NCI-H510A (cell line): ENCODE results near the gene ZNF200.
"Not testable (repeated sequence)": the region's sequence is repeated elsewhere in the genome, so short reads cannot be mapped to it uniquely, and the experiment has no call there.

Experiments
- DNase-seq: peaks from one replicate; lab custom pipeline; 2025; lab: John Stamatoyannopoulos, UW

ZNF200 gene

DNA sequence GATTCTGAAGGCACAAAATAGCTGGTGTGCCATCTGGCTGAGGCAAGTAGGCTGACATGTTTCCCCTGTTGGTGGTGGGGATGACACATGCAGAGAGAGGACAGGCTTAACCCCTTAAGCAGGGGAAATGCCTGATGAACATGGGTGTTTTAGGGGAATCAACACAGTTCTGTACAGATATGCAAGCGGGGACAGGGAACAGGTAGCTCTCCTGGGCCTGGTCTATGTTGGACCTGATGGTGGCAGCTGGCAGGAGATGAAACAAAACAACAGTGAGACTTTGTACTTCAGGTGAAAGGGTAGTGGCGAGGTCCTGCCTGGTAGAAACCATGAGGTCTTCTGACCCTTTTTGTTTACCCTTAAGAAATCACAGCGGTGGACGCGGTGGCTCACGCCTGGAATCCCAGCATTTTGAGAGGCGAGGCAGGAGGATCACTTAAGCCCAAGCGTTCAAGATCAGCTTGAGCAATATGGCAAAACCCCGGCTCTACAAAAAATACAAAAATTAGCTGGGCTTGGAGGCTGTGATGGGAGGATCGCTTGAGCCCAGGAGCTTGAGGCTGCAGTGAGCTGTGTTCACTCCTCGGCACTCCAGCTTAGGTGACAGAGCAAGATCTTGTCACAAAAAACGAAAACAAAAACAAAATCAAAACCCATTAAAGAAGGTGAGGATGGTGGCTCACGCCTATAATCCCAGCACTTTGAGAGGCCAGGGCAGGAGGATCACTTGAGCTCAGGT is 36.5 kb downstream of the ZNF200 start:
- DNase-seq, result no peak

DNA sequence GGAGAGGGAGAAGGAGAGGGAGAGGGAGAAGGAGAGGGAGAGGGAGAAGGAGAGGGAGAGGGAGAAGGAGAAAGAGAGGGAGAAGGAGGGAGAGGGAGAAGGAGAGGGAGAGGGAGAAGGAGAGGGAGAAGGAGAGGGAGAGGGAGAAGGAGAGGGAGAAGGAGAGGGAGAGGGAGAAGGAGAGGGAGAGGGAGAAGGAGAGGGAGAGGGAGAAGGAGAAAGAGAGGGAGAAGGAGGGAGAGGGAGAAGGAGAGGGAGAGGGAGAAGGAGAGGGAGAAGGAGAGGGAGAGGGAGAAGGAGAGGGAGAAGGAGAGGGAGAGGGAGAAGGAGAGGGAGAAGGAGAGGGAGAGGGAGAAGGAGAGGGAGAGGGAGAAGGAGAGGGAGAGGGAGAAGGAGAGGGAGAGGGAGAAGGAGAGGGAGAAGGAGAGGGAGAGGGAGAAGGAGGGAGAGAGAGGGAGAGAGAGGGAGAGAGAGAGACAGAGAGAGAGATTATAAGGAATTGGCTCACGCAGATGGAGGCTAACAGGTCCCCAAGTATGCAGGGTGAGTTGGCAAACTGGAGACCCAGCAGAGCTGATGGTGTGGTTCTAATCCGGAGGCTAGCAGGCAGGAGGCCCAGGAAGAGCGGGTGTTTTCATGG is 37.1 kb downstream of the ZNF200 start:
- not testable (repeated sequence) for DNase-seq

DNA sequence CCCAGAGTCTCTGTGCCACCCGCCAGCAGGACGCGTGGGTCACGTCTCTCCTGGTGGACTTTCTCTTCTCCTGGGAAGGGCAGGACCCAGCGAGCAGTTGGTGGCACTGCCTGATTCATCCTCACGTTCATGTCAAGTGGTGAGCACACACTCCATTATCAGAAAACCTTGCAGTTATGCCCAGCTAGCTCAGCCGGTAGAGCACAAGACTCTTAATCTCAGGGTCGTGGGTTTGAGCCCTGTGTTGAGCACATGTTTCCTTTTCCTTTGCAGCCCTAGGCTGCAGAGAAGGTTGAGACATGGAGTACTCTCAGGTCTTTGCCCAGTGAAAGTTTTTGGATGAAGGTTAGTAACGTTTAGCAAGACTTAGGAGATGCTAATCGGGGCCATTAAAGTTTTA is 39.0 kb downstream of the ZNF200 start:
- DNase-seq, result no peak

DNA sequence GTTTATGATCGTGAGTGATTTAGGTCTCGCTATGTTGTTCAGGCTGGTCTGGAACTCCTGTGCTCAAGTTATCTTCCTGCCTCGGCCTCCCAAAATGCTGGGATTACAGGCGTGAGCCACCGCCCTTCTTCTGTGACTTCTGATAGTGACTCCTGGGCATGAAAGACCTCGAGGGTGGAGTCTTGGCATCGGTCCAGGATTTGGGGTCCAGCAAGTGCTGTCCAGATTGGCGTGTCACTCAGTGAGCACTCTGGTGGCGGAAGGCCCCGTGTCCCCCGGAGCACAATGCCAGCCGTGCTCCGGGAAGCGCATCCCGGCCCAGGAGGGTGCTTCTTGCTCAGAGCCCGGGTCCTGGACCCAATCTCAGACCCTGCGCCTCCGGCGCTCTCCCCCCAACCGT is 40.2 kb downstream of the ZNF200 start:
- no peak for DNase-seq

DNA sequence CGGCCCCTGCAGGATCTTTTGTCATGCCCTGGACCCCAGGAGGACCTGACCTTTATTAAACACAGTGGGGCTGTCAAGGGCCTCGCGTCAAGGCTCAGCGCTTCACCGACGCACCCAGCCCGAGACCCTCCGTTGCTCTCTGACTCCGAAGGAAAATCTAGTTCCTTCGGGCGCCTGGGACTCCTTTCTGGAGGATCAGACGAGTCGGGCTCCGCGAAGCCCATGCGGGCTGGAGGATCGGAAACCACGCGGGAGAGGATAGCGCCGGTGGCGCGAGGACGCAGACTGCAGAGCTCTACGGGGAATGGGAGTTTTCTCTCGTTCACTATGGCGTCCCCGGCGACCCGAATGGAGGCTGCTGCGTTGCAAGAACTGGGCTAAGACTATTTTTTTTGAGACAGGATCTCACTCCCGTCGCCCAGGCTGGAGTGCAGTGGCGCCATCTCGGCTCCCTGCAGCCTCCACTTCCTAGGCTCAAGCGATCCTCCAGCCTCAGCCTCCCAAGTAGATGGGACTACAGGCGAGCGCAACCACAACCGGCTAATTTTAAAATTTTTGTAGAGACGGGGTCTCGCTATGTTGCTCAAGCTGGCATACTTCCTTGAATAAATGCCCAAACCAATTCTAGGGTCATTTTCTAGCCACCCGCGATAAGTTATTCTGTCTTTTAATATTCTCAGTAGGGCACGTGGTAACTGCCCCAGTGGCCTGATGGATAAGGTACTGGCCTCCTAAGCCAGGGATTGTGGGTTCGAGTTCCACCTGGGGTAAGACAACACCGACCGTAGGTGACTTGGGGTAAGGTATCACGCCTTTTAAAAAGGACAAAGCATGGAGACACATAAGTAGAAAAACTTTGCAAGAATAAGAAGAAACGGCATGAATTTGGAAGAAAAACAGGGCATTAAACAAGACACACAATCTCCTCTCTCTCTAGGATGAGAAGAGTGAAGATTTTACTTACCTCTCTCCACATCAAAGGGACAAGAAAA is 41.4 kb downstream of the ZNF200 start:
- no peak for DNase-seq

DNA sequence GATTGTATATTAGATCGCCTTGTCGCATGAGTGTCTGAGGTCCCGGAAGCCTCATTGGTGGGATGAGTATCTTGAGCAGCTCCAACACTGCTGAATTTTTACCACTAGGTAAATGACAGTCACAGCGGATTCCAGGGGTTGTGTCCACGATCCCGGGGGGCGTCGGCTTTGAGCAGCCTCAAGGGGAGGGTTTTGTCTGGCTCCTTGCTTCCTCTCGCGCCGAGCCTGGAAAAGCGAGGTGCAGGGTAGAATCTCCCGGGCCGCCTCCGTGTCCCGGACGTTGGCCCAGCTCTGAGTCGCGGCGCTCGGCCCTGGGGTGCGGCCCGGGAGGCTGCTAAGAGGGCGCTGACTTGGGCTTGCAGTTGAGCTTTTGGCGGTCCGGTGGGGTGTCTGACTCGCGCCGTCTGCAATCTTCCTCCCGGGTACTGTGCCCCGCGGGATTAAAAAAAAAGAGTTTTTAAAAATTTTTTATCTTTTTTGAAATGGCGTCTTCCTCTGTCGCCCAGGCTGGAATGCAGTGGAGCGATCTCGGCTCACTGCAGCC is 42.4 kb downstream of the ZNF200 start:
- no peak for DNase-seq

DNA sequence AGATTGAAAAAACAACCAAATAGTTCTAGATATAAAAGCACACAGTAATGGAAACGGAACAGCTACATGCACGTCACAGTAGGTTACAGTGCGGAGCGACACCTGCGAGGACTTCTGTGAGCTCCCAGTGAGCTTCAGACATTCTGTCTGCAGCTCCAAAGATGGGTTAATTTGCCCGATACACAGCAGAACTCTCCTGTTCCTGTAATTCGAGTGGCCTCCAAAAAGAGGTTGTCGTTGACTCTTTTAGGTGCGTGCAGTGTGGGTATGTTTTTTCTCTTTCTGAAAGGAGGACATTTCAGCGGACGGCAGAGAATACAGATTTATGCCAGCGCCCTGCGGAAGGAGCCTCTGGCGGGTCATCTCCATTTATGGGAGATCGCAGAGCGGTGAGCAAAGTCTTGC is 44.0 kb downstream of the ZNF200 start:
- no peak for DNase-seq

DNA sequence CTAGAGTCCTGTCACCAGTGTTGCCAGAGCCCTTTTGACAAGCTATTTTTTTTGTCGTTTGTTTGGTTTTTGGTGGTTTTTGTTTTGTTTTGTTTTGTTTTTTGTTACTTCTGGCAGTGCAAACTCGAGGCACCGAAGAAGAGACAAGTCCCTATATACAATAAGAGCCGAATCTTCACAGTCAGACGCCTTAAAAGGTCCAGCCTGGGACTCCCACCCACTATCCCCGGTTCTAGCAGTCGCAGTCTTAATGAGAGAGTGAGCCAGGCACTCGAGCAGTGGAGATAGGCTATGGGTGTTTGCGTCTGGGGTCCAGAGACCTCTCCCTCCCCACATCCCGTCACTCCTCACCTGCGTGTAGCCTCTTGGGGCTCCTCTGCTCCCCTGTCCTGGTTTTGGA is 45.1 kb downstream of the ZNF200 start:
- no peak for DNase-seq

DNA sequence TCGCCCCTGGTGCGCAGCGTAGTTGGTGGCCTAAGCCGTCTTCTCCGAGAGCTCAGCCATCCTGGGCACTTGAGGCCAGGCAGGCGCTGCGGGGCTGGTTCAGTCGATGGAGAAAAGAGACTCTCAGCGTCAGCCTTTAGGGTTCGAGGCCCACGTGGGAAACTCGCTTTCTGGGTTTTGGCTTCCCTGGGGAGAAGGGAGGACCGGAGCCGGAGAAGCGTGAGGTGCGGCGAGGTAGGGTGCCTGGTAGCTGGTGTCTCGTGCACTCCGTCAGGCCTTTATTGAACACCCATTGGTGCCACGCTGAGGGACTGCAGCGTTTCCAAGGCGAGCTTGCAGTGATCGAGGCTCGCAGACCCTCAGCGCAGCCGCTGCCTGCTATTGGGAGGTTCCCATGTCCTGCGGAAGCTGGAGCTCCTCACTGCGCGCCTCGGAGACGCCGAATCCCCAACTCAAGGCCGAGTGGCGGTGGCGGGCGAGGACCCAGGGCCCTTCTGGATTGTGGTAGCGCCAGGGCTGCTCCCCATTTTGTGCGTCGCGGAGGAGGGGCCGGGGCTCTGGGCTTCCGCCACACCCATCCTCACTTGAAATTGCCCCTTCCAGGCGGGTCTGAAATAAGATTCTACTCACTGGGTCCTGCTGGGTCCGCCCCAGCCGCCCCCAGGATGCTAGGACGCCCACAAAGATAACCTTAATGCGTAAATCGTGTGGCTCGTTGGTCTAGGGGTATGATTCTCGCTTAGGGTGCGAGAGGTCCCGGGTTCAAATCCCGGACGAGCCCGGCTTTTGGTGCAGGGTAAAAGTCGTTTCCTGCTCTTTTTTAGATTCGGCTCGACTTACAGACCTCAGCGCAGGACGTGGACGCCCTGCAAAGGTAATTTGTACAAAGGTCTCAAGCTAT is 45.8 kb downstream of the ZNF200 start:
- DNase-seq, result no peak

DNA sequence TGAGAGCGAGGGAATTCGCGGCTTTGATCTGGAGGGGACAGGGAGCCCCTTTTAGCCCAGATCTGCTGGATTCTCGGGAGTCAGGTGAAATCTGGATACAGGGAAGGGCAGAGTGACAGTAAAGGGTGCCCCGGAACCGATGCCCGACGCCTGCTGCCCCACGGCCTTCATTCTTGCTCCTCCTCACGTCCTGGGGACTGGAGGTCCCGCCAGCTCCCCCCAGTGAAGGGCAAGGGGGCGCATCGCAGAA is 46.4 kb downstream of the ZNF200 start:
- DNase-seq, result no peak

DNA sequence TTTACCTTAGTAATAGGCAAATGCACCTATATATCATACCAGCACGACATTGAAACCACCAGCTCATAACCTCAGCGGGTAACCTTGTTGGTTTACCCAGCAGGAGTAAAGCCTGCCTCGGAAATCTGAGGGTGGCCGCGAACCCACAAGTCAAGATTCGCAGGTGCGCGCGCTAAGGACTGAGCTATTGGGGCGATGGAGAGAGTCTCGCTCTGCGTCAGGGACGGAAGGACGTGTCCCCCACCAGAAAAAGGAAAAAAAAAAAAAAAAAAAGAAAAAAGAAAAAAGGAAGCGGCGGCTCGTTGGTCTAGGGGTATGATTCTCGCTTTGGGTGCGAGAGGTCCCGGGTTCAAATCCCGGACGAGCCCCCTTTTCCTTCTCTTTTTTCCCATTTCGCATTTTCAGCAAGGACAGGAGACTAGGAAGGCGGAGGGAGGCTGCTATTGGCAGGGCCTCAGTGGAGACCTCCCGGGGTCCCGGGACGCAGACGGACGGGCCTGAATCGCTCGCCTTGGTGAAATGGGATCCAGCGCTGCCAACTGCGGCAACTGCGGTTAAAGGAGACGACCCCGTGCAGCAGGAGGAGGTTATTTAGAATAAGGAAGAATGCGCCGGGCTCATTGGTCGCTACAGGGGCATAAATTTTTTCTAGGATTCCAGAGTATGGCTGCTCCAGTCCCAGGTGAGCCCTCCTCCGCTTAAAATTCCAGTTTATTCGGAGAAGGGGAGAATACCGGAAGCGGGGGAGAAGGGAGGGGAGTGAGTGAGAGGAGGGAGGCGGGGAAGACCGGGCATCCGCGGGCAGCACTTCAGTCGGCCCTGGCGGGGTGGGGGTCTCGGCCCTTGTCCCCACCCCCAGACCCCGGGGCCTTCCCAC is 46.9 kb downstream of the ZNF200 start, which contains the start of gene OR1F1:
Gene OR1F1 (plus strand): TSS at position 407 of the 877 bp plus-strand sequence.
- no peak for DNase-seq

DNA sequence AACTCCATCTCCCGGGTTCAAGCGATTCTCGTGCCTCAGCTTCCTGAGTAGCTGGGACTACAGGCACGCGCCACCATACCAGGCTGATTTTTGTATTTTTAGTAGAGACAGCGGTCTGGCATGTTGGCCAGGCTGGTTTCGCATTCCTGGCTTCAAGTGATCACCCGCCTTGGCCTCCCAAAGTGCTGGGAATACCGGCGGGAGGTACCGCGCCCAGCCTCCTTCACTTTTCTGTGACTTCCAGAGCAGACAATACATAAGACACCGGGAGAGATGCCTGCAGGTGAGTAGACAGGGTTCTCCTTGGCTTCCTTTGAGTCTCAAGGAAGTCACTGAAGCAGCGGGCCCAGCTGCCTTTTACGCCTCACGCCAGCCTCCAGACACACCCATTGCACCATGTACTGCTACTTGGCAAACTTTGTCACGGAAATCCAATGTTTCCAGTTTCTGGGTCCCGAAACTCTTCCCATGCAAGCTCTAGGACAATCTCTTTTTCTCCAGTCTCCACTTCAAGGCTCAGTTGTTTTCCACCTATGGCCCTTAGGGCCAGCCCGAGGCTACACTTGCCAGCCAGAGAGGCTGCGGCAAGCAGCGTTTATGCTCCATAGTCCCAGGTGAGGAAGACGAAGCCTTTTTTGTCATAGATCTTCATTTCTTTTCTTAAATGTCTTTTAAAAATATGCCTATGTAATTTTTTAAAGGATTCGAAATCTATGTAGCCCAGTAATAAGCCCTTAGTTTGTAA is 47.8 kb downstream of the ZNF200 start:
- DNase-seq, result no peak

DNA sequence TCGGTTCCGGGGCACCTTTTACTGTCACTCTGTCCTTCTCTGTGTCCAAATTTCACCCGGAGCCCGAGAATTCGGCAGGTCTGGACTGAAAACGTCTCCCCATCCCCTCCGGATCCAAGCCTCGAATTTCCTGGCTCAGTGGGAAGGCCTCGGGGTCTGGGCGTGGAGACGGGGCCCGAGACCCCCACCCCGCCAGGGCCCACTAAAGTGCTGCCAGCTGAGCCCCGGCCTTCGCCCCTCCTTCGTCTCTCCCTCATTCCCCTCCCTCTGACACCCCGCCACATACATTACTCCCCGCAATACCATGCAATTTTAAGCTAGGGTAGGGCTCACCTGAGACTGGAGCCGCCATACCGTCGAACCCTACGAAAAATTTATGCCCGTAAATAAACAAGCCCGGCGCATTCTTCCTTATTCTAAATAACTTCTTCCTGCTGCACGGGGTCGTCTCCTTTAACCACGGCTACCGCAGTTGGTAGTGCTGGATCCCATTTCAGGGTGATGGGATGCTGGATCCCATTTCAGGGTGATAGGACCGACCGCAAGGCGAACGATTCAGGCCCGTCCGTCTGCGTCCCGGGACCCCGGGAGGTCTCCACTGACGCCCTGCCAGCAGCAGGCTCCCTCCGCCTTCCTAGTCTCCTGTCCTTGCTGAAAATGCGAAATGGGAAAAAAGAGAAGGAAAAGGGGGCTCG is 51.4 kb downstream of the ZNF200 start:
- DNase-seq, result no peak

DNA sequence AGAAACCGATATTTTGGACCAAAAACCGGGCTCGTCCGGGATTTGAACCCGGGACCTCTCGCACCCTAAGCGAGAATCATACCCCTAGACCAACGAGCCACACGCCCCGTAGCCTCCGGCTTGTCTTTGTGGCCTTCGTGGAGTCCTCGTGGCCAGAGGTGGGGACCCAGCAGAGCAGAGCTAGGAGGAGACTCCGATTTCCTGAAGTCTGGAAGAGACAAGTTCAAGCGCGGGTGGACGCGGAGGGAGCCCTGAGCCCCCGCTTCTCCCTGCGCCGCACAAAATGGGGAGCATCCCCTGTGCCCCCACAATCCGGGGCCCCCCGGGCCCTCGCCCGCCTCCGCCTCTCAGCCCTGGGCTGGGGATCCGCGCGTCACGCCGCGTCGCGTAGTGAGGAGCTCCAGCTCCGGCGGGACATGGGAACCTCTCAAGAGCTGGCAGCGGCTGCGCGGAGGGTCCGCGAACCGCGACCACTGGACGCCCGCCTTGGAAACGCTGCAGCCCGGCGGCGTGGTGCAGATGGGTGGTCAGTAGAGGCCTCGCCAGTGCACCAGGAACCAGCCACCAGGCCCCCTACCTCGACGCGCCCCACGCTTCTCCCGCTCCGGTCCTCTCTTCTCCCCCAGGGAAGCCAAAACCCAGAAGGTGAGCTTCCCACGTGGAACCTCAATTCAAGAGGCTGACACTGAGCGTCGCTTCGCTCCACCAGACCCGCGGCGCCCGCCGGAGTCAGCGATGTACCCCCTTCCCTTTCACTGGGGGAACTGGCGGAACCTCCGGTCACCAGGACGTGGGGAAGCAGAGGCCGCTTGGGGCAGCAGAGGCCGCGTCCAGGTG is 52.1 kb downstream of the ZNF200 start:
- DNase-seq, result no peak

DNA sequence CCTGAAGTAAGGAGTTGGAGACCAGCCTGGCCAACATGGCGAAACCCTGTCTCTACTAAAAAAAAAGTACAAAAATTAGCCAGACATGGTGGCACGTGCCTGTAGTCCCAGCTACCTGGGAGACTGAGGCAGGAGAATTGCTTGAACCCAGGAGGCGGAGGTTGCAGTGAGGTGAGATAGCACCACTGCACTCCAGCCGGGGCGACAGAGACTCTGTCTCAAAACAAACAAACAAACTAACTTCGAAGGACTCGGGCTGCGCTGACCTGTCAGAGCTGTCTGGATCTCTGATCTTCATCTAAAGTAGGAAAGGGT is 52.7 kb downstream of the ZNF200 start:
- not testable (repeated sequence) for DNase-seq

DNA sequence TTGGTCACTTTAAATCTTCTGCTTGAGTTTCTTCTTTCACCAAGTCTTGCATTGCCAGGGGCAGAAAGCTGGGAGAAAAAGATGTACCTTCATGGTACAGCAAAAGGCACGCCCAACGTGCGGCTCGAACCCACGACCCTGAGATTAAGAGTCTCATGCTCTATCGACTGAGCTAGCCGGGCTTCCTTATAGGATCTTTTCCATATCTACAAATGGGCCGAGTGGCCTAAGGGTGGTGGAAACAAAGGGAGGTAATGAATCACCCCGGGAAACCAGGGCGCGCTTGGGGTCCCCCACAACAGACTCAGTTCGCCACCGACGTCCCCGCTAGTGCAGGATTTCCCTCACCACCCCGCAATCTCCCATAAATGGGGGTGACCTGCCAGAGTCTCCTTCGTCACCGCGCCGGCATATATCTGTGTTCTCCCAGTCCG is 54.5 kb downstream of the ZNF200 start:
- no peak for DNase-seq

DNA sequence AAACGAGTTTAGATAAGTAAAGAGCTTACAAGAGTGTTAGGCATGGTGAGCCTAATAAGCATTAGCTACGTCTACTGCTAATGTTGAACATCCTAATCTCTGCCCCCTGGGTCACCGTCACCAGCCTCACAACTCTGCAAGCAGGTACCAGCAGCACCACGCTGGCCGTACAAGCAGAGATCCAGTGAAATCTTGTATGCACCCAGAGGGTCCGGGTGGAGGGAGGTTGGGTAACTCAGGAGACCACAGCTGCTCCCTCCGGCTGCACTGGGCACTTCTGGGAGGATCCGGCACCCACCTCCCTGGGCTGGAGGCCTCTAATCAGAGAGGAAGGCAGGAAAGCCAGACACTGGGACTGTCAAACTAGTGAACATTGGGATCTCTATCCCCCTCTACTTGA is 55.3 kb downstream of the ZNF200 start:
- no peak for DNase-seq
